Keratinocyte (primary cell): ENCODE measurements around the gene RAB14. TPM values are rescaled to one million over a fixed set of nuclear protein-coding genes. Genes with fewer than 3 reads are reported as not detected.

Experiments
- DNase-seq: peaks from one replicate; pipeline ENCODE4 v3.0.0-alpha.2; 2011; ENCODE audit warnings: low read depth, missing footprints, low spot score
- FAIRE-seq: peaks from 2 replicates; lab custom pipeline; 2011; peaks lifted over from hg19 to GRCh38; lab: Jason Lieb, UNC
- H2AFZ ChIP-seq: 2 replicates; pipeline ENCODE4 v1.6.0; 2012; ENCODE audit warnings: low read length, control low read depth, inconsistent platforms; ENCODE audit not compliant: control insufficient read depth
- H3K27ac ChIP-seq: 2 replicates; pipeline ENCODE4 v1.5.1; 2011; ENCODE audit warnings: low read length; ENCODE audit not compliant: control insufficient read depth, insufficient read depth
- H3K27me3 ChIP-seq: 3 replicates; pipeline ENCODE4 v1.6.0; 2011; ENCODE audit warnings: low read length; ENCODE audit not compliant: control insufficient read depth, insufficient read depth; ENCODE audit errors: extremely low read depth
- H3K36me3 ChIP-seq, 2 experiments: 2 replicates in 1 of 2; 3 replicates in 1 of 2; pipeline ENCODE4 v1.5.1; 2011; ENCODE audit warnings: low read length in 2 of 2, mild to moderate bottlenecking in 1 of 2; ENCODE audit not compliant: control insufficient read depth in 2 of 2, insufficient read depth in 2 of 2; ENCODE audit errors: extremely low read depth in 1 of 2
- H3K4me1 ChIP-seq: 3 replicates; pipeline ENCODE4 v1.5.1; 2011; ENCODE audit warnings: low read length; ENCODE audit not compliant: control insufficient read depth, insufficient read depth; ENCODE audit errors: extremely low read depth
- H3K4me2 ChIP-seq: 3 replicates; pipeline ENCODE4 v1.6.0; 2011; ENCODE audit warnings: low read depth, low read length; ENCODE audit not compliant: control insufficient read depth, insufficient read depth; ENCODE audit errors: extremely low read depth
- H3K4me3 ChIP-seq, 3 experiments: fragments of 200-600 bp in 1 of 3; sonication (generic) in 1 of 3; 2 replicates in 2 of 3; 3 replicates in 1 of 3; pipeline ENCODE4 v1.5.1; 2011 to 2016; ENCODE audit warnings: low read length in 3 of 3, mild to moderate bottlenecking in 3 of 3, control low read depth in 2 of 3, inconsistent platforms in 1 of 3, low read depth in 1 of 3, mixed read lengths in 1 of 3, mixed run types in 1 of 3, moderate library complexity in 1 of 3; ENCODE audit not compliant: control insufficient read depth in 2 of 3, insufficient read depth in 2 of 3; ENCODE audit errors: extremely low read depth in 1 of 3
- H3K79me2 ChIP-seq: 2 replicates; pipeline ENCODE4 v1.6.0; 2012; ENCODE audit warnings: low read length; ENCODE audit not compliant: control insufficient read depth, insufficient read depth
- H3K9ac ChIP-seq: 3 replicates; pipeline ENCODE4 v1.6.0; 2011; ENCODE audit warnings: low read length; ENCODE audit not compliant: control insufficient read depth, insufficient read depth; ENCODE audit errors: extremely low read depth
- H3K9me1 ChIP-seq: 3 replicates; pipeline ENCODE4 v1.6.0; 2011; ENCODE audit warnings: low read length; ENCODE audit not compliant: control insufficient read depth, insufficient read depth; ENCODE audit errors: extremely low read depth
- H3K9me3 ChIP-seq: 2 replicates; pipeline ENCODE4 v1.5.1; 2012; ENCODE audit warnings: low read depth, low read length; ENCODE audit not compliant: control insufficient read depth
- H4K20me1 ChIP-seq: 3 replicates; pipeline ENCODE4 v1.6.0; 2011; ENCODE audit warnings: low read length; ENCODE audit not compliant: control insufficient read depth, insufficient read depth; ENCODE audit errors: extremely low read depth
- EZH2 ChIP-seq: IDR thresholded peaks from one replicate; pipeline ENCODE4 v1.6.1; 2012; ENCODE audit warnings: inconsistent platforms, mild to moderate bottlenecking, low read length, moderate library complexity
- dilution Hi-C: fragments of 300-500 bp; cut with MboI; formaldehyde crosslinking; loops from one replicate; pipeline ENCODE4 v1.7.0; 2020; ENCODE audit warnings: low sequenced_read_pairs; ENCODE audit not compliant: extremely low pct_ligation_motif_present
- polyA plus RNA-seq, 5 experiments: library from polyadenylated mRNA; depleted of rRNA in 3 of 5; stranded (reverse) in 3 of 5; stranded (forward) in 1 of 5; unstranded in 1 of 5; fragments of >200 nt; gene quantifications; 1 replicate in 1 of 5; 2 replicates in 3 of 5; 3 replicates in 1 of 5; pipeline versions ENCODE4 v1.2.1 to v1.2.3, GENCODE V29; 2011 to 2012; ENCODE audit warnings: missing spikeins in 2 of 5, low read depth in 1 of 5, low replicate concordance in 1 of 5
- TF ChIP-seq, protein P1 (sequence below), 3 experiments: IDR thresholded peaks in 1 of 3; conservative IDR thresholded peaks in 1 of 3; optimal IDR thresholded peaks in 1 of 3; 2 replicates in 2 of 3; 3 replicates in 1 of 3; pipeline versions ENCODE3 to v1.5.1; 2011; ENCODE audit warnings: low read length in 3 of 3, mild to moderate bottlenecking in 3 of 3, moderate library complexity in 2 of 3, control low read depth in 1 of 3, inconsistent platforms in 1 of 3; ENCODE audit not compliant: insufficient read depth in 2 of 3; ENCODE audit errors: extremely low read depth in 1 of 3

Gene RAB14
- polyA plus RNA-seq, 1 donor (not counting 4 experiments of a cell fraction or from before 2014, with no cell fraction given): 42.8 TPM

DNA sequence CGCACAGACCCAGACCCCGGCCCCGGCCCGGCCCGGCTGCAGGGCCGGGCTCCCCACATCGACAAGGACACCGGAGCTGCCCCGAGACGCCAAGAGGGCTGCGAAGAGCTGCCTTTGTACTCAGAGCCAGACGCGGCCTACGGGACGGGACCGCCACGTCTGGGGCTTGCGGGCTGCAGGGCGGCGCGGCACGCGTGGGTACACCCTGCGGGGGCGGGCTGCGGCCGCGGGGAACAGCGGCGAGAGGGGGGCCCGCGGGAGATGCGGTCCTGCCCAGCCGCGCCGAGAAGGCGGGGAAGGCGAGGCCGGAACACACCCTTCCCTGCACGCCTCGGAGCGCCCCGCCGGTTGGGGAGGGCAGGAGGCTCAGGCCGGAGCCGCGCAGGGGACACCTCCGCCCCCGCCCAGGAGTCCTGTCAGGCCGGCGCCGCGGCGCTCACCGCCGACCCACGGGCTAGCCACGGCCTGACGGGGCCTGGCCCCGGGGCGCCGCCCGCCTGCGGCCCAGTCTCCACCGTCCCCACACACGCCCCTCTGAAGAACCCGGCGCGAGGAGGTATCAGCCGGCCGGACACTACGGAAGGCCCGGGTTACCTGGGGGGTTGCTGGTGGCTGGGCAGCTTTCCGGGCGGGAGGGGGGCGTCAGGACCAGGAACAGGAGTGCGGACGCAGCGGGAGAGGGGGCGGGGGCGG lies 478 bp downstream of the RAB14 start:
- Histone ChIP-seq H3K4me3 (peak overlapping the region; percentile 91 to 97 (median 94)), H3K79me2 (peaks cover 61% of the 10 kb centered on the region), H3K36me3 (no peaks in the 10 kb centered on the region), H2AFZ (peak overlapping the region; percentile 71), H3K4me2 (peak overlapping the region; percentile 99), H3K9me1 (no peaks in the 10 kb centered on the region), H4K20me1 (peaks cover 14% of the 10 kb centered on the region), H3K9me3 (no peaks in the 10 kb centered on the region), H3K4me1 (peaks cover 28% of the 10 kb centered on the region), H3K9ac (peak overlapping the region; percentile 87), H3K27me3 (no peaks in the 10 kb centered on the region), H3K27ac (peak overlapping the region; percentile 79)
- dilution Hi-C loops: no loop called here
- no peak for DNase-seq
- no peak for FAIRE-seq
- no peak for TF ChIP-seq EZH2
- TF ChIP-seq, protein P1, sequence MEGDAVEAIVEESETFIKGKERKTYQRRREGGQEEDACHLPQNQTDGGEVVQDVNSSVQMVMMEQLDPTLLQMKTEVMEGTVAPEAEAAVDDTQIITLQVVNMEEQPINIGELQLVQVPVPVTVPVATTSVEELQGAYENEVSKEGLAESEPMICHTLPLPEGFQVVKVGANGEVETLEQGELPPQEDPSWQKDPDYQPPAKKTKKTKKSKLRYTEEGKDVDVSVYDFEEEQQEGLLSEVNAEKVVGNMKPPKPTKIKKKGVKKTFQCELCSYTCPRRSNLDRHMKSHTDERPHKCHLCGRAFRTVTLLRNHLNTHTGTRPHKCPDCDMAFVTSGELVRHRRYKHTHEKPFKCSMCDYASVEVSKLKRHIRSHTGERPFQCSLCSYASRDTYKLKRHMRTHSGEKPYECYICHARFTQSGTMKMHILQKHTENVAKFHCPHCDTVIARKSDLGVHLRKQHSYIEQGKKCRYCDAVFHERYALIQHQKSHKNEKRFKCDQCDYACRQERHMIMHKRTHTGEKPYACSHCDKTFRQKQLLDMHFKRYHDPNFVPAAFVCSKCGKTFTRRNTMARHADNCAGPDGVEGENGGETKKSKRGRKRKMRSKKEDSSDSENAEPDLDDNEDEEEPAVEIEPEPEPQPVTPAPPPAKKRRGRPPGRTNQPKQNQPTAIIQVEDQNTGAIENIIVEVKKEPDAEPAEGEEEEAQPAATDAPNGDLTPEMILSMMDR (optimal IDR thresholded peaks at IDR 0.05 in 1 of 3, IDR thresholded peaks at IDR 0.05 in 1 of 3, conservative IDR thresholded peaks at IDR 0.05 in 1 of 3; ENCODE audit: extremely low read depth in 1 of 3, insufficient read depth in 2 of 3, low read length in 3 of 3): no peak

DNA sequence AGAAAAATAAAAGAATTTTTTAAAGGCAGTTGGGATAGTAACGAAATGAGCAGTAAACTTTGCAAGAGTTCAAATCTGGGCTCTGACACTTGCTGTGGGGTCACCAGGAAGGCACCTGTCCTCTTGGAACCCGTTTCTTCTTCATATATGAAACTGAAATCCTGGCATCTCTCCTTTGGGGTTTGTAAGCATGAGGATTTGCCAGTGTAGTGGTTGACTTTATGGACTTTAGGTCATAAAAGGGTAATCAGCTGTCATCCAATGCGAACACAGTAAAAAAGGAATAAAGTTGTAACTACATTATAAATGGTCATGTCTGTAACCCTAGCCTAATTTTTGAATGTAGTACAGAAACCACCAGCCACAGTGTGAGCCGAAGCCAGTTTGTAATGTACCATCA lies 1.3 kb downstream of the RAB14 start:
- FAIRE-seq (no peak), DNase-seq (no peak)
- Histone ChIP-seq H3K4me2 (peak overlapping the region; percentile 99), H3K27ac (peak overlapping the region; percentile 79), H3K36me3 (no peaks in the 10 kb centered on the region), H3K4me1 (peaks cover 36% of the 10 kb centered on the region), H3K9ac (peak overlapping the region; percentile 87), H3K4me3 (peak overlapping the region; percentile 91 to 97 (median 94)), H2AFZ (no peak overlapping the region), H3K9me3 (no peaks in the 10 kb centered on the region), H3K27me3 (no peaks in the 10 kb centered on the region), H3K9me1 (no peaks in the 10 kb centered on the region), H4K20me1 (peaks cover 14% of the 10 kb centered on the region), H3K79me2 (peaks cover 69% of the 10 kb centered on the region)
- TF ChIP-seq EZH2: no peak
- TF ChIP-seq, protein P1 (optimal IDR thresholded peaks at IDR 0.05 in 1 of 3, IDR thresholded peaks at IDR 0.05 in 1 of 3, conservative IDR thresholded peaks at IDR 0.05 in 1 of 3; ENCODE audit: extremely low read depth in 1 of 3, insufficient read depth in 2 of 3, low read length in 3 of 3): no peak
- dilution Hi-C loops: no loop called here
